K562 (cell line): Measurements from ENCODE around the gene TMEM217. TPM values are rescaled to one million over a fixed set of nuclear protein-coding genes. Genes with fewer than 3 reads are reported as not detected.

Experiments used
- CBX2 ChIP-seq: fragments of 200-600 bp; sonication (generic); IDR thresholded peaks from one replicate; pipeline ENCODE4 v1.6.1; 2012; ENCODE audit warnings: mild to moderate bottlenecking, low read length, inconsistent platforms; ENCODE audit not compliant: insufficient read depth, poor library complexity, severe bottlenecking
- CXXC5 ChIP-seq: fragments of 250-450 bp; sonication (Bioruptor Pico); IDR thresholded peaks from 2 replicates; pipeline ENCODE4 v1.8.0; 2022; ENCODE audit warnings: inconsistent platforms, mild to moderate bottlenecking, moderate library complexity
- ELF2 ChIP-seq: fragments of 250-450 bp; sonication (Bioruptor Pico); IDR thresholded peaks from 2 replicates; pipeline ENCODE4 v1.5.0; 2021; ENCODE audit warnings: mild to moderate bottlenecking
- HDAC2 ChIP-seq: fragments of 450-650 bp; IDR thresholded peaks from 2 replicates; pipeline ENCODE4 v1.6.1; 2016; ENCODE audit warnings: mild to moderate bottlenecking
- HSF4 ChIP-seq: fragments of 250-450 bp; sonication (Bioruptor Pico); IDR thresholded peaks from 2 replicates; pipeline ENCODE4 v2.1.2; 2022; ENCODE audit warnings: mild to moderate bottlenecking, moderate library complexity, borderline replicate concordance
- KHSRP ChIP-seq: fragments of 450-650 bp; IDR thresholded peaks from 2 replicates; pipeline ENCODE4 v1.6.1; 2017
- RAD21 ChIP-seq, 2 experiments: fragments of 250-450 bp in 1 of 2; fragments of 450-650 bp in 1 of 2; sonication (Bioruptor Pico) in 1 of 2; formaldehyde crosslinking in 1 of 2; IDR thresholded peaks in 1 of 2; conservative IDR thresholded peaks in 1 of 2; 2 replicates each; pipeline versions ENCODE4 v1.4.0 to v1.8.0; 2020 to 2022; ENCODE audit warnings: mild to moderate bottlenecking in 2 of 2, moderate library complexity in 1 of 2
- TRIM28 ChIP-seq: fragments of 450-650 bp; IDR thresholded peaks from 2 replicates; pipeline ENCODE4 v1.6.1; 2017
- ZKSCAN8 ChIP-seq: fragments of 200-800 bp; sonication (Bioruptor generic); IDR thresholded peaks from 2 replicates; pipeline ENCODE4 v1.6.1; 2016; ENCODE audit warnings: missing genetic modification characterization, missing compliant biosample characterization
- polyA plus RNA-seq, 8 experiments: library from polyadenylated mRNA; depleted of rRNA in 4 of 8; stranded (reverse) in 5 of 8; unstranded in 3 of 8; fragments of >200 nt; fragmentation: Nextera tagmentation in 2 of 8; fragmentation: Illumina TruSeq in 1 of 8; extraction: Ambion mirVana in 2 of 8; extraction: Trizol in 1 of 8; gene quantifications; 2 replicates each; pipeline versions ENCODE4 v1.2.1 to v1.2.3, GENCODE V29; 2011 to 2014; ENCODE audit warnings: inconsistent platforms in 1 of 8, missing spikeins in 1 of 8
- total RNA-seq, 7 experiments: library from RNA; depleted of rRNA in 6 of 7; stranded (reverse); fragments of >200 nt in 6 of 7; fragmentation: Illumina TruSeq in 2 of 7; extraction: Trizol in 2 of 7; gene quantifications; 2 replicates each; pipeline versions ENCODE4 v1.2.1 to v1.2.3, GENCODE V29; 2011 to 2021; ENCODE audit warnings: low replicate concordance in 1 of 7
- TF ChIP-seq, protein P1 (sequence below): sonication (generic); IDR thresholded peaks from 2 replicates; pipeline ENCODE4 v1.6.1; 2016
- TF ChIP-seq, protein P2 (sequence below): sonication (generic); formaldehyde crosslinking; IDR thresholded peaks from 2 replicates; pipeline ENCODE4 v1.8.0; 2022; ENCODE audit warnings: mild to moderate bottlenecking, missing genetic modification reagents
- TF ChIP-seq, protein P3 (sequence below): sonication (generic); formaldehyde crosslinking; IDR thresholded peaks from 2 replicates; pipeline ENCODE4 v1.8.1; 2023; ENCODE audit warnings: mild to moderate bottlenecking, missing genetic modification reagents

TMEM217 gene
- total and polyA plus RNA-seq, 9 of the 15 experiments (the other 6 are each of a cell fraction or from before 2014, with no cell fraction given) = 1.3 to 8.0 (median 1.9) TPM

DNA sequence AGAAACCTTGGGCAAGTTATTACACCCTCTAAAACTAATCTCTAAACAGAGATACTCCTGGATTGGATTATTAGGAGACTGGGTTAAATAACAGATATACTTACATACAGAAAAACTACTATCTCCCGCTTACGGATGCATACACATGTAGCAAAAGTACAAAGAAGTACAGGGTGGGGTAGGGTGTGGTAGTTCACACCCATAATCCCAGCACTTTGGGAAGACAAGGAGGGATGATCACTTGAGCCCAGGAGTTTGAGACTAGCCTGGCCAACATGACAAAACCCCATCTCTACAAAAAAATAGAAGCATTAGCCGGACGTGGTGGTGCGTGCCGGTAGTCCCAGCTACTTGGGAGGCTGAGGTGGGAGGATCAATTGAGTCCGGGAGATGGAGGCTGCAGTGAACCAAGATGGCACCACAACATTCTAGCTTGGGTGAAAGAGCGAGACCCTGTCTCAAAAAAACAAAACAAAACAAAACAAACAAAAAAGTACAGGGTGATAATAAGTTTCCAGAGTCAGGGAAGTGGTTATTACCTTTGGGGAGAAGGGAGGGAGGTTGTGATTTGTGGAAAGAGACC lies 79.9 kb downstream of the TMEM217 start (continued):
- TF ChIP-seq, protein P1, sequence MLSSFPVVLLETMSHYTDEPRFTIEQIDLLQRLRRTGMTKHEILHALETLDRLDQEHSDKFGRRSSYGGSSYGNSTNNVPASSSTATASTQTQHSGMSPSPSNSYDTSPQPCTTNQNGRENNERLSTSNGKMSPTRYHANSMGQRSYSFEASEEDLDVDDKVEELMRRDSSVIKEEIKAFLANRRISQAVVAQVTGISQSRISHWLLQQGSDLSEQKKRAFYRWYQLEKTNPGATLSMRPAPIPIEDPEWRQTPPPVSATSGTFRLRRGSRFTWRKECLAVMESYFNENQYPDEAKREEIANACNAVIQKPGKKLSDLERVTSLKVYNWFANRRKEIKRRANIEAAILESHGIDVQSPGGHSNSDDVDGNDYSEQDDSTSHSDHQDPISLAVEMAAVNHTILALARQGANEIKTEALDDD = 0 out of 2 replicates have a peak, but pooled peaks have one; percentile 35
- TF ChIP-seq, protein P2, sequence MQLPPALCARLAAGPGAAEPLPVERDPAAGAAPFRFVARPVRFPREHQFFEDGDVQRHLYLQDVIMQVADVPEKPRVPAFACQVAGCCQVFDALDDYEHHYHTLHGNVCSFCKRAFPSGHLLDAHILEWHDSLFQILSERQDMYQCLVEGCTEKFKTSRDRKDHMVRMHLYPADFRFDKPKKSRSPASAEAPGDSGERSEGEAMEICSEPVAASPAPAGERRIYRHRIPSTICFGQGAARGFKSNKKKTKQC (CRISPR knock-in tag) = 0 out of 2 replicates have a peak, but pooled peaks have one; percentile 14
- TF ChIP-seq HDAC2 = peak; percentile 23
- no peak for TF ChIP-seq KHSRP
- TF ChIP-seq ZKSCAN8 (CRISPR knock-in tag) = no peak
- TF ChIP-seq CXXC5 (CRISPR knock-in tag) = no peak
- TF ChIP-seq HSF4 (CRISPR knock-in tag) = no peak
- TF ChIP-seq CBX2 = no peak
- TF ChIP-seq ELF2 (CRISPR knock-in tag) = no peak
- TF ChIP-seq, protein P3, sequence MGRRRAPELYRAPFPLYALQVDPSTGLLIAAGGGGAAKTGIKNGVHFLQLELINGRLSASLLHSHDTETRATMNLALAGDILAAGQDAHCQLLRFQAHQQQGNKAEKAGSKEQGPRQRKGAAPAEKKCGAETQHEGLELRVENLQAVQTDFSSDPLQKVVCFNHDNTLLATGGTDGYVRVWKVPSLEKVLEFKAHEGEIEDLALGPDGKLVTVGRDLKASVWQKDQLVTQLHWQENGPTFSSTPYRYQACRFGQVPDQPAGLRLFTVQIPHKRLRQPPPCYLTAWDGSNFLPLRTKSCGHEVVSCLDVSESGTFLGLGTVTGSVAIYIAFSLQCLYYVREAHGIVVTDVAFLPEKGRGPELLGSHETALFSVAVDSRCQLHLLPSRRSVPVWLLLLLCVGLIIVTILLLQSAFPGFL = no peak
- no peak for TF ChIP-seq RAD21 (CRISPR knock-in tag; conservative IDR thresholded peaks at IDR 0.05 in 1 of 2, IDR thresholded peaks at IDR 0.05 in 1 of 2)
- no peak for TF ChIP-seq TRIM28
